Stimulated activated CD4-positive, alpha-beta T cell treated with anti-CD3 and anti-CD28 coated beads, TNF-alpha, amount 100 ng/mL, for 4 hours (primary cell): ENCODE results near the gene C2orf81.

ENCODE experiments used
- DNase-seq, 3 experiments: peaks; one replicate each; pipeline ENCODE4 v3.0.0-alpha.2; 2020; ENCODE audit warnings: low read depth in 3 of 3

The C2orf81 gene

DNA sequence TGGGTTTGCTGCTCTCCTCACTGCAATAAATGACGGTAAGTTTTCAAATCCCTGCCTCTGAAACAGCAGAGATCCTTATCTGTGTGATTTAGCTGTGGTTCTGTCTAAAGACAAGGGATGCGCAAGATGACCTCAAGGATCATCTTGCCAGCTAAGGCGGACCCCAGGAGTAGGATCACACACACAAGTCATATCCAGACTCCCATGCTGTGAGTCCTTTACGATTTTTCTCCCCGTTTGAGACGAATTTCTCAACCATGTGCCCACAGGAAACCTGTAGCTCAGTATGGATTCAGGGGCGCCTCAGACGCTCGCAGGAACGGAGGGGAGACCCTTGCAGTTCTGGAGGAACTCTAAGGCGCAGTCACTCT, 30.2 kb downstream of the C2orf81 start:
- no peak for DNase-seq

DNA sequence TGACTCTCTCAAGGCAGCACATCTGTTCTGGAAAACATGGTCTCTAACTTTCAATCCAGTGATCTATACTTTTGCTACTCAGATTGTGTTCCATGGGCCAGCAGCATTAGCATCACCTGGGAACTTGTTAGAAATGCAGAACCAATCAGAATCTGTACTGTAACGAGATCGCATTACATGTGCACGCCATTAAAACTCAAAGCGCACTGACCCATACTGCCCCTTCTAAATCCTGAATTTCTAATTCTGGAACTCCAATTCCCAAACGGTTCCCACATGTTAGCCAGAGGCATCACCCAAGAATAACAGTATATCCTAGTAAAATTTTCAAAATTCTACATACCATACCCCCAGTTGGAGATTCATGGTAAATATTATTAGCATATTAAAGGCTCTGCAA, 30.8 kb downstream of the C2orf81 start:
- DNase-seq, result no peak

DNA sequence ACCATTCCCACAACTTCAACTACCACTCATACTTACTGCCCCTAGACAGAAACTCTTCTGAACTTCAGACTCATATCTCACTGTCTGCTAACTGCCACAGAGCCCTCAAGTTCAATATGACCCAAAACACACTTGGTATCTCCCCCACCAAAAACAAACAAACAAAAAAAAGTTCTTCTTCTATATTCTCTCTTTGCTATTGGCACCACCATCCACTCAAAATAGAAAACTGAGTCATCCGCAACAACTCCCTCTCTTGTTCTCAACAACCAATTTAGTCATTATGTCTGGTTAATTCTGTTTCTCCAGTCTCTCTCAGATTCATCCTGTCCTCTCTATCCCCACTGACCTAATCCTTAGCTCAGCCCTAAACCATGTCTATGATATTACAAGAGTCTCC, 34.1 kb downstream of the C2orf81 start:
- DNase-seq, result no peak

DNA sequence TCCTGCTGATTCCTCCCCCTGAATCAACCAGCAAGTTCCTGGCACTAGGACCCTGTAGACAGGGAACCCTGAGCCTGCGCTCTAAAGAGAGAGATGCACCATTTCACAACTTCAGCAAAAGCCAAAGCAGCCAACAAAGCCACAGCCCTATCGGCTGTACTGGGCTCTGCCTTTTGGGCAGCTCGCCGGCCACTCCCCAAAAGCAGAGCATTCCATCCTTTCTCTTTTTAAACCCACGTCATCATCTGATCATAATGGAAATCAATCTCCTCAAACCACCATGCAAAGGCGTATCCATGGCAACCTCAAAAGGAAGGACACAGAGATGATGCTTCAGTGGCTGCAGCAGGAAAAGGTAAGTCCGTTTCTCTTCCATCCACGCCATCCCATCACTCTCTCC, 36.0 kb downstream of the C2orf81 start:
- DNase-seq, result no peak

DNA sequence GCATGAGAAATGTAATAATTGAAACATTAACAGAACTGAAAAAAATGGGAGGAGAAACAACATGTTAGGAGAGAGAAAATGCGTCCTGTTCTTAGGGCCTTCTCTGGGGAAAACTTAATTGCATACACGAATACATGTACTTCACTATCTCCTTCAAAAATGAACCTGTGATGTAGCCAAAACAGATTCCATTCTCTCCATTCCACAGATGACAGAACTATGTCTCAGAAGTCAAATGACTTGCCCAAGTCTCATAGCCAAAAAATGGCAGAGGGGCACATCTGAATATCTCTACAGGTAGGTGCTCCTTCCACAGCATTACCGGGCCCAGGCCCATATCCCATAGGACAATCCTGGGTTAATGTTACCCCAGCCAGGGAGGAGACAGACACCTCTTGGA, 37.4 kb downstream of the C2orf81 start:
- DNase-seq, result no peak

DNA sequence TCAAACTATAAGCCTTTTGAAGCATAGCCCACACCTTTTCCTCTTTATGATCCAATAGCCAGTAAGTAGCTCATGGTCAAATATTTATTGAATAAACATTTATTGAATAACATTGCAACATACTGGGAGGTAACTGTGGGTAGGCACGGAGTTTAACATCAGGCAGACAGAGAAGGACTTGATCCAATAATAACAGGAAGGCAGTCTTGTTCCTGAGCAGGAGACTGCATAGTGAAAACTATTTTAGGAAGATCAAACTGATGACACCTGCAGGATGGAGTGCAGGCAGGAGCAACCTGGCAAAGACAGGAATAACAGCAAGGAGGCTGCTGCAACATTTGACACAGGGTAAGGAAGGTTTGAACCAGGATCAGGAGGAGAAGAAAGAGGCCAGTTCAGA, 38.2 kb downstream of the C2orf81 start:
- DNase-seq, result no peak

DNA sequence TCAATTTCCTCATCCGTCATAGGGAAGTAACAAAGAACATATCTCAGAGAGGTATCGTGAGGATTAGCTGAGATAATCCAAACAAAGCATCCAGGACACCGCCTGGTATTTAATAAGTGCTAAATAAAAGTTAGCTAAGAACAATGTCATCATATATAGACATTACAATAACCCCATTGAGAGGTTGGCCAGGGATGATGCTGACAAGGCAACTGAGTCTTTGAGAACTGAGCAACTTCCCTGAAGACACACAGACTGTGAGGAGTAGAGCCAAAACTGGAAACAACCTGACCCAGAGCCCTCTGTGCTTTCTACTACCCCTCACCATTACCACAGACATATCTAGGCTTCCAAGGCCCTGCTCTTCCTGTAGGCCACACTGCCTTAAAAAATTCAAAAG, 39.7 kb downstream of the C2orf81 start:
- DNase-seq, result no peak

DNA sequence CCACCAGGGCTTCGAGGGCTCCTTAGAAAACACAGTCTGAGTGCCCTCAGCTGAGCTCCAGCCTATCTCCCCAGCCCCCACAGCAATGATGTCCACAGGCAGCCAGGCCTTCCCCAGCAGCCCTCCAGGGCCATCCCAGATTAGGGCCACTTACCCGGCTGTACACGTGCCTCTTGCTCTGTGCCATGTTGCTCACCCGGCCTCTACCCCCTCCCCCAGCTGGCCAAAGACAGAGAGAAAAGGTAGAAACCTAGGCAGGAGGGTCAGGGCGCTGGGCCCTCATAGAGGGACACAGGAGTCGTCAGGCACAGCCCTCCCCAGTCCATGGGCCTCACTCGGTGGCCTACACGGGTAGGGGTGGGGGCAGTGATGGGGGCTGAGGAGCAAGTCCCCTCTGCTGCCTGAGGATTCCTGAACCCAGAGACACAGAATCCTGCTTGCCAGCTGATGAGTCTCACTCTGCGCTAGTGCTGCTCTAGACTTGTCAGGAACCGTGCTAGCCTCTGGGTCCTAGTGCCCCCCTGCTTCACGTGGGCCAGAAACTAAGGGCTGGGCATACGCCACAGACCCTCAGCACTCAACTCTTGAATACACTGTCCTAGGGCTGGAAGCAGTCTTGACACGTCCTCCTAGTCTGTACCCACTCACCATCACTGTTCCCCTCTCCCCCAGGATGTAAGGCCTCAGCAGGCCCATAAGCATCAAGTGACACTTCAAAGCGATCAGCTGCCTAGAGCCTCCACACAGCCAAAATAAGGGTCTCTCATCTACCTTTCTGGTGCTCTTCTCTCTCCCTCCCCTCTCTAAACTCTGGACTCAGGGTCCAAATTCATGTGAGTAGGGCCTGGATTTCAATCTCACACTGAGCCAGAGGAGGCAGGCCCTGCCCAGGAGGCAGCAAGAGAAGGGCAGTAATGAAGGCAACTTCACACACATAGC, 41.3 kb downstream of the C2orf81 start, which contains the start of gene DCTN1:
Gene DCTN1, minus strand, starts transcription at position 461 of the 939 bp plus-strand sequence. Its CDS starts 274 bp downstream, at position 187.
- DNase-seq, result peak in 1 of 3 experiments; percentile 2

DNA sequence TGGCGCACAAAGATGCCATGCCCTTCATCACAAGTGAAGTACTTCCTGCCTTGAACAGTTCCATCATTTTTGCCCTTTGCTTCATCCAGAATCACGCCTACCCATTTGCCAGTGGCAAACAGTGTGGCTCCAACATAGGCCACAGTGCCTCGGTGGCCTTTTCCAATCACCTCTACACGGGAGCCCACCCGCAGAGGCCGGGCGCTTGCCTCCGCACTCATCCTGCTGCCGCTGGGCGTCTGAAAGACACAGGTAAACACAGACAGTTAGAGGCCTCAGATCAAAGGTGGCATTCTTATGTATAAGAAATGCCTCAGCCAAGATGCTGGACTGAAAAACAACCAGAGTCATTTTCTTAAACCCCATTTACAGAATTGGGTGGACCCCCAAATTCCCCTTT, 43.4 kb downstream of the C2orf81 start:
- no peak for DNase-seq

DNA sequence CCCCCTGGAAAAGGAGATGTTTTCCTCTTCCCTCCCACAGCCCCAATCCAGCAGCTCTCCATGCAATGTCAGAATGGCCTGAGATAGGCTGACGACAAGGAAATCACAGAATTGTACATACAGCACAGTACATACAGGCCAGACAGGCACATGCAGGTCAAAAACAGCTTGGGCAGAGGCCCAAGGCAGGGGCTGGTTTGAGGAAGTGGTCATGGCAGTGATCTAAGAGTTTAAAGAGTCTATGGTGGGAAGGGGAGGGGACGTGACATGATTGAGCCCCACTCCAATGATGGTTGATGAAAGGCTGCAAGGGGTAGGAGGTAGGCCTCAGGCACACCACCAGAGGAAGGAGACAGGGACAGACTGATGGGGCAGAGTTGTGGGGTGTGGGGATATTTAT, 45.6 kb downstream of the C2orf81 start:
- DNase-seq, result no peak

DNA sequence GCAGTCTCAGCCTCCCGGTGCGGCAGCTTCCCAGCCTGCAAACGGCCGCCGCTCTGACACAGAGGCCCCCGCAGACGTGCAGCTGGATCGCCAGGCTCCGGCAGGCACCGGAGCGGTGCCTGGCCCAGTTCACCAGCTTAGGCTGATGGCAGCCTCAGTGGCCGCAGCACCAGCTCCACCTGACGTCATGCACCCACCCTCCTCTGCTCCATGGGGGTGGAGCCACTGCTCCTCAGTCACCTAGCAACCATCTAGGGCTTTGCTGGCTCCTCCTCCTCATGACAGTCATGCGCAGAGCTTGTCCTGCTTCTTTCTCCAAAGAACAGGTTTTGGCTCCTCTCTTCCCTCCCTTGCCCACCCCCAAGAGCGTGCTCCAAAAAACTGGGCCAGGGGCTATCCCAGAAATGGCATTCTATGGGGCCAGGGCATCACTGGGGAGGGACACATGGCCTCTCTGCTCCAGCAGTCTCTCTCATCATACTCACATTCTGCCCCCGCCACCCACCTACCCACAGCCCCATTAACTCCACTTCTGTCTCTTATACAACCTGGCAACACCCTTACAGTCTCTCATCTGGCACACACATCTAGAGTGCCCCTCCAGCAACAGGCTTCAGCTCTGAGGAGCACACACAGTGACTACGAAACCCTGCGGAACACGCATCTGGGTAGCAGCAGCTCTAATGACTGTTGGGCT, 46.8 kb downstream of the C2orf81 start:
- no peak for DNase-seq

DNA sequence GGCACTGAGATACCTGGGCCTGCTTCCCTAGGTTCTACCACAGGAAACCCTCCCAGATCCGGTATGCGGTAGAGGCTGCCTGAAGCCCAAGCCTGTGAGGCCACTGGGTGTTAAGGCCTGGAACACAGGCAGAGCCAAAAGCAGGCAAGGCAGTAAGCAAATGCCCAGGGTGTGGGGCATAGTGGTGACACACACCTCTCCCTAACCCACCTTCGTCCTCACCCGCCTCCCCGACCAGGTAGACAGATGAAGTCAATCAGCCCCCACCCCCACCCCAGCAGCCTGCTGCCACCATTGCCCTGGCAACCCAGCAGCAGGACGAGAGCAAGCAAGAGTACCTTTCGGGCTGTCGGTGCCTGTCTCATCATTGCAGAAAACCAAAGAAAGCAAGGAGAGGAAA, 47.4 kb downstream of the C2orf81 start:
- DNase-seq, result no peak

DNA sequence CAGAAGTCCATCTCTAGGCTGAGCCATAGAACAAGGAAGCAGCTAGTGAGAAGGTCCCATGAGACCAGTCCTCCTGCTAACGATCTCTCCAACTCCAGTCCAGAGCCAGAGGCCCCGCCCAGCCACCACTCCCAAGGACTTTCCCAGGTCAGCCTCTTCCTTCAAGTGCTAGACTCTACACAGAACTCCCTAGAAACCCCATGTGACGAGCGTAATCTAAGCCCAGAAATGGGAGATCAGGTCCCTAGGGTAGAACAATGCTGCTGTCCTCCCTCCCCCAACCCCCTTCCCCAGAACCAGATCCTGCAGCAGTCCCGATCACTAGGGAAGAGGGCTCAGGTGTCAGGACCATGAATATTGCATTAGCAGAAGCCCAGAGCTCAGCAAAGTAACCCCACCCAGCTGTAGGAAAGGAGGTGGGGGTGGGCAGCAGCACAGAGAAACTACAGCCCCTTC, 48.2 kb downstream of the C2orf81 start:
- no peak for DNase-seq

DNA sequence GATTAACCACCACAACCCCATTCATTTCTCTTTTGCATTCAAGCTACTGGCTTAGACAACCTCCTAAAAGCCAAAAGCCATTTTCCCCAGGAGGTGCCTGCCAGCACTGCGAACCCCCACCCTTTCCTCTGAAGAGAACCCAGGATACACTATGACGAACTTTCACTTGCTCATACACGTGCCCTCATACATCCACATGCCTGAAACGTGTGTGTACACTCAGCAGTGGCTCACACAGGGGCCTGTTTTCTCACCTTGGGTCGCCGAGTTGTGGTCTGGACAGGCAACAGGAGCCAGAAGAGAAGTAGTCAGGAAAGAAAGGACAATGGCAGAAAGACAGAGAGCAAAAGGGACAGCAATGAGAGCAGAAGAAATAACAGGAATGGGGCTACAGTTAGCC, 48.7 kb downstream of the C2orf81 start:
- DNase-seq, result no peak

DNA sequence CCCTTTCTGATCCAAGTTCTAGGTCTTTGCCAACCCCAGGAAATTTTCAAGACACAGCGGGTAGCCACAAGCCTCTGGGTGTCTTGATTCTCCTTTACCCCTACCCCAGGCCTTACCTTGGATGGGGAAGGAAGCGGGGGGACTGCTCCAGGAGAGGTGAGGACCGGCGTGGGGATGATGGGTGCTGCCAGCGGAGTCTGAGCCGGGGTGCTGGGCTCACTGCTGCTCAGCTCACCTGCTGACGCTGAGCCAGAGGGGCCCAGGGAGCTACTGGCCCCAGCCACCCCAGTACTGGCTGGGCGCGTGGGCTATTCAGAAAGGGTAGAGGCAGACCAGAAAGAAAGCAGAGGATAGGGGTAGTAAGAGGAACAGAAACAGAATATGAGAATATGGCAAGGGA, 50.0 kb downstream of the C2orf81 start:
- DNase-seq, result no peak

DNA sequence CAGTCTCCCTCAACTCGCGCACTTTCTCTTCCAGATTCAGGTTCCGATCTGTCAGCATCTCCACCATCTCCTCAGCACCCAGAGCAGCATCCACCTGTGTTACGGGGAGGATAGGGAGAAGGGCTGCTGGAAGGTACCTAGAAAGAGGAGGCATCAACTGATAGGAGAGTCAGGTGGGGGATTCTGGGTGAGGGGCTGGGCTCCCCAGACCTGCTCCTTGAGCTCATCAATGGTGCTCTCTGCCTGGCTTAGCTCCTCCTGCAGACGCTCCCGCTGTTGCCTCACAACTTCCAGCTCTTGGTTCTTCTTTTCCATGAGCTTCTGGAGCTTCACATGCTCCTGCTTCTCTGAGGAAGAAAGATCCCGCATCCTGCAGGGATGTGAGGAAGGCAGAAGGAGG, 51.4 kb downstream of the C2orf81 start:
- DNase-seq, result no peak

DNA sequence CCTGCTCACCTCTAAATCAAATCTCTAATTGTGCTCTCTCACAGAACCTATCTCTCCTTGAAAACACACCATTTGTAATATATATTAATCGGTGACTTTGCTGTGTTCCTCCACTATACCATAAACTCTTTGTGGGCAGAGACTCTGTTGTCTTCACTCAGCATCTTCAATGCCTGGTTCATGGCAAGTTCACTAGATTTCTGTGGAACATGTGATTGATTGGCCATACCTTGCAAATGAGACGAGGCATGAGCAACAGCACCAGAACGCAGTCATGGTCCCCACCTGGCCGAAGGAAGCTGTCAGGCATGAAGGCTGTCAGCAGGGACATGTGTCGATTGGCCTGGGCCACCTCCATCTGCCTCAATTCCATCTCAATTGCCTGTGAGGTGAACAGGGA, 52.9 kb downstream of the C2orf81 start:
- DNase-seq, result no peak

DNA sequence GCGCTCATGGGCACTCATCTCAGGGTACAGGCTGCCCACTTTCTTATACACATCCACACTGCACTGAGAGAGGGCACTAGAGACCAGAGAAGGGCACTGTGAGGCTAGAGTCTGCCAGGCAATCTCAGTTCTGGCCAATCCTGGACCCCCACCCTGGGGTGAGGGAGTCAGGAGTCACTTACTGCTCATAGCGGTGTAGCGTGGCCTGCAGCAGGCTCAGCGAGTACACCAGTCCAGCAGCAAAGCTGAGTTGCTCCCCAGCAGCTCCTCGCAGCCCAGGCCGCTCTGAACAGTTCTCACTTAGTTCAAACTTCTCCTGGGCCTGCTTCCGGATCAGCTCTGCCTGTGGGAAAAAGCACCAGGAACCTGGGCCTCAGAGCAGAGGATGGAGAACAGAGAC, 53.6 kb downstream of the C2orf81 start:
- no peak for DNase-seq

DNA sequence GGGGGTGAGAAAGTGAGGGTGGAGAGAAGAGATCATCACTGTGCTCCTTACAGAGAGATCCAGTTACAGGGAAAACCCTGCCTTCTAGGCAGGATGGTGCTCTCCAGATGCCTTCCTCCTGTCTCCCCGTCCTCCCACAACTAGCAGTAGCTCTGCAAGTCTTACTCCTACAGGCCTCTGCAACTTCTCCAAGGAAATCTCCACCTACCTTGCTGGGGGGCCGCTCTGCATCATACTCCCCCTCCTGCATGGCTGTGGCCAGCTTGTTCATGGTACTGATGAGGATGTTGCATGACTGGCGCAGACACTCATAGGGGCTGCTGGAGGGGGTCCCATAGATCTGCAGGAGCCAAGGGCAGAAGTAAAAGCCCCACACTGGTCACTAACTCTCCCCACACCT, 55.4 kb downstream of the C2orf81 start:
- DNase-seq, result no peak

DNA sequence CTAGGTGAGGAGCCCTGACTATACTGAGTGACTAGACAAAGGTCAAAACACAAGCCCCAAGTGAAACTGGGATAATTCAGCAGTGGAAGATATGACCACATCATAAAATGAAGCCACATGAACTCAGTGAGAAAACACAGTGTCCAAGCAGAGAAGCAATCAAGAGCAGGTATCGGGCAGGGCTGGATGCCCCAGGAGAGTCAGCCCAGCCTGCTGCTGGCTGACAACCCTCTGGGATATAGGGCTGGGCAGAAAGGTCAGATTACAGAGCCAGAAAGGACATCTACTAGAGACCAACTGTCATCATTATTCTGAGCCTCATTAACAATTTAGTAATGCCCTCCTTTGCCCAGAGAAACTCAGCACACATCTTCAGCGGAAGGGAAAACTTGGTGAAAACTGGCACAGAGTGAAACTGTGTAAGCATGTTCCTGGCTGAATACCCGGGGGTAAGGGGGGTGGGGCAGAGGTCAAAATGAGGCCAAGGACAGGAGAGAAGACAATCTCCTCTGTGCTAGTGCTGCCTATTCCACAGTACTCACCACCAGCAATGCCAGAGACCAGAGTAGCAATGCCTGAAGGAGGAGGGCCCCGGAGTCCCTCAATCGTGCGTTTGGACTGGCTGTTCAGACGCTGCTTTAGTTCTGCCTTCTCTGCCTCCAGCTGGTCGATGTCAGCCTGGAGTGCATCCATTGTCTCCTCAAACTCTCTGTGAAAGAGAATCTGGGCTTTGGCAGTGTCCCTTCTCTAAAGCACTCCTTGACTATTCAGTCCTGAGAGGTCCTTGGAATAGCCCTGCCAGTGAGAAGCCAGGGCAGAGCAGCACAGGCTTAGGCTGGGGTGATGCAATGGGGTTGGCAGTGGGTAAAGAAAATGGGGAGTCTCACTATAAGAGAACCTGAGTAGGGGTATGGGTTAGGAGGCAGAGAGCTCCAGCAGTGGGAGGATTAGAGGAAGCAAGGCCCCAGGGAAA, 56.6 kb downstream of the C2orf81 start:
- no peak for DNase-seq
